Transverse colon (tissue), 4 donors: Measurements from ENCODE around the gene SERPINB6.

Source experiments
- CTCF ChIP-seq, 5 experiments: fragments of 200-600 bp in 3 of 5; fragments of 450-650 bp in 2 of 5; sonication (generic) in 3 of 5; IDR thresholded peaks; 1 replicate in 2 of 5; 2 replicates in 3 of 5; pipeline ENCODE4 v1.5.1; 2016 to 2017; ENCODE audit warnings: antibody characterized with exemption in 5 of 5, inconsistent platforms in 3 of 5, mild to moderate bottlenecking in 2 of 5, moderate library complexity in 1 of 5
- EP300 ChIP-seq: sonication (generic); formaldehyde crosslinking; IDR thresholded peaks from one replicate; pipeline ENCODE4 v1.6.1; 2017; ENCODE audit warnings: antibody characterized with exemption, low read depth
- POLR2A ChIP-seq: fragments of 450-650 bp; IDR thresholded peaks from one replicate; pipeline ENCODE4 v1.6.1; 2016; ENCODE audit warnings: antibody characterized with exemption, mild to moderate bottlenecking, moderate library complexity
- POLR2AphosphoS5 ChIP-seq, 3 donors: sonication (generic); formaldehyde crosslinking; IDR thresholded peaks; one replicate each; pipeline ENCODE4 v1.6.1; 2016; ENCODE audit warnings: antibody characterized with exemption in 3 of 3

GRCh38 chr6:2999618-3000557 lies 28.5 kb upstream of the SERPINB6 start, which contains the start of gene NQO2:
- peak; percentile 89 for TF ChIP-seq POLR2A
- TF ChIP-seq CTCF (IDR thresholded peaks at IDR 0.05) = peak in 1 of 5 experiments; percentile 25
- TF ChIP-seq EP300 = no peak
- peak; percentile 86 to 89 (median 89) for TF ChIP-seq POLR2AphosphoS5 (IDR thresholded peaks at IDR 0.05)
